ENCODE results near the gene LRRC8B.

Gene LRRC8B

DNA sequence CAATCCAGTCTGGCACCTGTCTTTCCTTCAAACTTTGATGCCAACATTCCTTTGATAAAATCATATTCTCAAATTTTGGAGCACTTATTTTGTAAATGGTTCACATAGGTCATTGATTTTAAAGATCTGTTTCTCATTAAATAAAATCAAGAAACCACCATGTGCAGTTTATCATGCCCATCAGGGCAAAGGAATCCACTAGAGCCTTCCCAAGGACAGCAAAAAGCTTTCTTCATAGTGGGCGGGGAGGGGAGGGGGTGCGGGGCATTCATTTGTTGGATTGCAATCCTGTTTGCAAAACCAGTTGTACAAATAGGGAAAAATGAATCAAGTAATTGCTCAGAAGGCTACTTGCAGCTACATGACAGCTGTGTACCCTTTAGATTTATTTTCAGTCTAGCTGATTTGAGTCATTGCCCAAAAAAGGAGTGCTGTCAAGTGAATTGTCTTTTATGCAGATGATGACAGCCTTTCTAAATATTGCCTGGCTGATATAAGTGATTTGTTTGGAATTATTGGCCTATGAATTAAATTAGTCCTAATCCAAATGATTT lies 23.0 kb downstream of the LRRC8B start:
- H3K36me3 ChIP-seq (ENCODE audit: control insufficient read depth, insufficient read depth, low read length): no peaks in the 10 kb centered on the region
- no peaks in the 10 kb centered on the region for H3K9me3 ChIP-seq (ENCODE audit: control insufficient read depth, insufficient read depth, low read length)
- no peaks in the 10 kb centered on the region for H3K4me1 ChIP-seq (ENCODE audit: control insufficient read depth, insufficient read depth, low read length)
- no CpG with 5 or more reads among the region's 2 CpGs for WGBS (ENCODE audit: insufficient coverage, insufficient read length)
- no peak for DNase-seq (ENCODE audit: low read depth, low spot score)
- H3K4me3 ChIP-seq (ENCODE audit: low read length): no peak overlapping the region
- H3K27ac ChIP-seq (ENCODE audit: low read length): no peak overlapping the region
- H3K27me3 ChIP-seq (ENCODE audit: control insufficient read depth, insufficient read depth, low read length): no peaks in the 10 kb centered on the region

DNA sequence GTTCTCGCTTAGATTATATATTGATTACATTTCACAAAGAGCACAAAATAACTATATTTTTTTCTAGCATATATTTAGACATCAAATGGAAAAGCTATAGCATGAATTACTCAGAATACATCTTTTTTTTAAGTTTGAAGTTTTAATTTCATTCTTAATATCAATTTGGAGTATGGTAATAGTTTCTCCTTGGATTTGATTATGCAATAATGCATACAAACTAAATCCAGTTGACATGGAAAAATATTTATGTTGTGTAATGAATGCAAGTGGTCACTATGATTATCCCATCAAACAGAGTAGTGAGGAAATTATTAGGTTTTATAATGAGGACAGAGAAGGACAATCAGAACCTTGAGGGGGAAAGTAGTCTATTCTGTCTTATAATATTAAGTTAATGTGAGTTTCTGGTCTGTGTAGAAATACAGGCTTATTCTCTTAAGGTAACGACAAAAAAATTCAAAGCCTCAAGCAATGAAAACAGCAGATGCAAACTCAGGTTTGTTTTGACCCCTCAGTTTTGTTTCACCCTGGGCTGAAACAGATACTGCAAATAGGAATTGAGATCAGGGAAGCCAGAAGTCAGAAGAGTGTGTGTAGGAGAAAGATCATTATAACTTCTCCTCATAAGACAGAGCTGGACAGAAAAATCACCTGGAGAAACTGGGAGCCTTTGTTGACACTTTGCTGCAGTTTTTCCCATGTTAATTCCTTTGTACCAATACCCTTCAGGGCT lies 23.7 kb downstream of the LRRC8B start:
- Histone ChIP-seq H3K4me1 (ENCODE audit: control insufficient read depth, insufficient read depth, low read length) (no peaks in the 10 kb centered on the region), H3K4me3 (ENCODE audit: low read length) (no peak overlapping the region), H3K27me3 (ENCODE audit: control insufficient read depth, insufficient read depth, low read length) (no peaks in the 10 kb centered on the region), H3K27ac (ENCODE audit: low read length) (no peak overlapping the region), H3K9me3 (ENCODE audit: control insufficient read depth, insufficient read depth, low read length) (no peaks in the 10 kb centered on the region), H3K36me3 (ENCODE audit: control insufficient read depth, insufficient read depth, low read length) (no peaks in the 10 kb centered on the region)
- no peak for DNase-seq (ENCODE audit: low read depth, low spot score)
- WGBS (ENCODE audit: insufficient coverage, insufficient read length): no CpG with 5 or more reads among the region's 2 CpGs

DNA sequence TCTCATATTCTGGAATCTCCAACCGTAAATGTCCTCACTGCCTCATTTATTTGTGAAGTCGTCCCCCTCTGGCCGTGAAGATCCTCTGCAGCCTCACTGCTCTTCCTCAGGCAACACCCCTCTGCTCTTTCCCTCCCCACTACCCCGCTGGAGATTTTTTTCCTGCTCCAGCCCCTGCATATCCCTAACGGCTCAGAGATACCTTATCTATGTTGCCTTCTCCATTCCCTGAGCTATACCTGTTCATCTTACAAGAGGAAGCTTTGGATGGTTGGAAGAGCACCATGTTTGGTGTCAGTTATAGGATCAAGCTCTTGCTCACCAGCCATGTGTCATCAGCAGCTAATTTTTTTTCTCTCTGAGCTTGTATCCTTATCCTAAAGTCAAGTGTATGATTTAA lies 26.4 kb downstream of the LRRC8B start:
- Histone ChIP-seq H3K36me3 (ENCODE audit: control insufficient read depth, insufficient read depth, low read length) (no peaks in the 10 kb centered on the region), H3K4me3 (ENCODE audit: low read length) (no peak overlapping the region), H3K4me1 (ENCODE audit: control insufficient read depth, insufficient read depth, low read length) (peaks cover 3% of the 10 kb centered on the region; the same call in 1 of the 2 replicates), H3K9me3 (ENCODE audit: control insufficient read depth, insufficient read depth, low read length) (no peaks in the 10 kb centered on the region), H3K27ac (ENCODE audit: low read length) (no peak overlapping the region), H3K27me3 (ENCODE audit: control insufficient read depth, insufficient read depth, low read length) (no peaks in the 10 kb centered on the region)
- DNase-seq (ENCODE audit: low read depth, low spot score): no peak
- no CpG with 5 or more reads among the region's 5 CpGs for WGBS (ENCODE audit: insufficient coverage, insufficient read length)

- no peaks in the 10 kb centered on the region for H3K9me3 ChIP-seq (ENCODE audit: control insufficient read depth, insufficient read depth, low read length)
- H3K4me1 ChIP-seq (ENCODE audit: control insufficient read depth, insufficient read depth, low read length): peaks cover 3% of the 10 kb centered on the region; the same call in 1 of the 2 replicates
- no peak overlapping the region for H3K27ac ChIP-seq (ENCODE audit: low read length)
- H3K4me3 ChIP-seq (ENCODE audit: low read length): no peak overlapping the region
- no peaks in the 10 kb centered on the region for H3K27me3 ChIP-seq (ENCODE audit: control insufficient read depth, insufficient read depth, low read length)
- WGBS (ENCODE audit: insufficient coverage, insufficient read length): no CpG with 5 or more reads among the region's 2 CpGs
- H3K36me3 ChIP-seq (ENCODE audit: control insufficient read depth, insufficient read depth, low read length): no peaks in the 10 kb centered on the region
- no peak for DNase-seq (ENCODE audit: low read depth, low spot score)
Measured at GRCh38 chr1:89552471-89553081, 27.9 kb downstream of the LRRC8B start.

GRCh38 chr1:89553157-89553556 lies 28.5 kb downstream of the LRRC8B start:
- no peak for DNase-seq (ENCODE audit: low read depth, low spot score)
- H3K27ac ChIP-seq (ENCODE audit: low read length): no peak overlapping the region

DNA sequence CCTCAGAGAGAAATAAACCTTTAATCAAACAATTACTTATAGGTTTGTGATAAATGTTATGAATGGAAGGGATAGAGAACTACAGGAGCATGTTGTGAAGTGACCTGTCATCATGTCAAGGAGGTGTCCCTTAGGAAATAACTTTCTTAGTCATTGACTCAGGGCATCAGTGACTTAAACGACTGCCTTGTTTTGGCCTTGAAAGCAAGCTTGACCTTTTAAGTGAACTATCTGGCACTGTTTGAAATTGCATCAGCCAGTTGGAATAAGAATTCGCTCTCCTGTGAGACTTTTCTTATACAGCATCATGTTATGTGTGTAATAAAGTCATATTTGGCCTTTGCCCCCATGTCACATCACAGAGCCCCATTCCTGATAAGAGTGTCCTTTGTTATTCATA lies 30.9 kb downstream of the LRRC8B start:
- H3K4me1 ChIP-seq (ENCODE audit: control insufficient read depth, insufficient read depth, low read length): peaks cover 3% of the 10 kb centered on the region; the same call in 1 of the 2 replicates
- no peak overlapping the region for H3K27ac ChIP-seq (ENCODE audit: low read length)
- H3K4me3 ChIP-seq (ENCODE audit: low read length): no peak overlapping the region
- H3K9me3 ChIP-seq (ENCODE audit: control insufficient read depth, insufficient read depth, low read length): no peaks in the 10 kb centered on the region
- WGBS (ENCODE audit: insufficient coverage, insufficient read length): no CpG with 5 or more reads among the region's 2 CpGs
- no peak for DNase-seq (ENCODE audit: low read depth, low spot score)
- no peaks in the 10 kb centered on the region for H3K36me3 ChIP-seq (ENCODE audit: control insufficient read depth, insufficient read depth, low read length)
- H3K27me3 ChIP-seq (ENCODE audit: control insufficient read depth, insufficient read depth, low read length): no peaks in the 10 kb centered on the region

More at GRCh38 chr1:89553157-89553556, 28.5 kb downstream of the LRRC8B start:
- H3K36me3 ChIP-seq (ENCODE audit: control insufficient read depth, insufficient read depth, low read length): no peaks in the 10 kb centered on the region
- H3K9me3 ChIP-seq (ENCODE audit: control insufficient read depth, insufficient read depth, low read length): no peaks in the 10 kb centered on the region
- peaks cover 3% of the 10 kb centered on the region; the same call in 1 of the 2 replicates for H3K4me1 ChIP-seq (ENCODE audit: control insufficient read depth, insufficient read depth, low read length)
- no peaks in the 10 kb centered on the region for H3K27me3 ChIP-seq (ENCODE audit: control insufficient read depth, insufficient read depth, low read length)
- no peak overlapping the region for H3K4me3 ChIP-seq (ENCODE audit: low read length)
- no CpG with 5 or more reads among the region's 1 CpG for WGBS (ENCODE audit: insufficient coverage, insufficient read length)

DNA sequence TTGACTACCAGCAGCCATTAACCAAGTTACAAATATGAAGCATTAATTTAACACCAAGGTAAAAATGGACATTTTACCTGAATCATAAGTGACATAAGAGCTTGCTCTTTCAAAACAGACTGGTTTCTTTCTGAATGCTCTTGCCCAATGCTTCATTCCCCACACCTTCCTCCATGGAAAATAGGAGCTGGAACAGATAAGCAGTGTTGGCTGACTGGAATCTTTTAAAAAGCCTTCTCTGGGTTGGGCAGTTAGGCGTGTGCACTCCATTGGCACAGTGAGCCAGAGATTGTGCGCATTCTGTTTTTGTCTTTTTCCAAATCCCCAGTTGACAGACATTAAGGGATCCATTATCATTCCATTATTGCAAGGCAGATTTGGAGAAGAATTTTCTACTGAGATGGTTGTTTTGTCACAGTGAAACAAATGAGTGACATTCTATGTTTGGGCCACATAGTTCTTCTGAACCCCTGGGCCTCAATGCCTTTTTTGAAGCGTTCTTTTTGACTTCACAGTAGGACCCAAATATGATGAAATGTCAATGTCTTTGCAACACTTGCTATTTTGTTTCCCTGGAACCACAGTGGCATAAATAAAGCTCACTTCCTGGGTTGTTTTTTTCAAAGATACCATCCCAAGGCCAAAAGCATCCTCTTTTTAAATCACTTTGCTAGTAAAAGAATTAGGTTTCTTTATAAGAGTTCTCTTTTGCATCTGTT lies 32.3 kb downstream of the LRRC8B start:
- H3K36me3 ChIP-seq (ENCODE audit: control insufficient read depth, insufficient read depth, low read length): no peaks in the 10 kb centered on the region
- H3K4me3 ChIP-seq (ENCODE audit: low read length): no peak overlapping the region
- no peaks in the 10 kb centered on the region for H3K9me3 ChIP-seq (ENCODE audit: control insufficient read depth, insufficient read depth, low read length)
- DNase-seq (ENCODE audit: low read depth, low spot score): no peak
- H3K4me1 ChIP-seq (ENCODE audit: control insufficient read depth, insufficient read depth, low read length): peaks cover 3% of the 10 kb centered on the region; the same call in 1 of the 2 replicates
- H3K27ac ChIP-seq (ENCODE audit: low read length): no peak overlapping the region
- no CpG with 5 or more reads among the region's 3 CpGs for WGBS (ENCODE audit: insufficient coverage, insufficient read length)
- H3K27me3 ChIP-seq (ENCODE audit: control insufficient read depth, insufficient read depth, low read length): no peaks in the 10 kb centered on the region

DNA sequence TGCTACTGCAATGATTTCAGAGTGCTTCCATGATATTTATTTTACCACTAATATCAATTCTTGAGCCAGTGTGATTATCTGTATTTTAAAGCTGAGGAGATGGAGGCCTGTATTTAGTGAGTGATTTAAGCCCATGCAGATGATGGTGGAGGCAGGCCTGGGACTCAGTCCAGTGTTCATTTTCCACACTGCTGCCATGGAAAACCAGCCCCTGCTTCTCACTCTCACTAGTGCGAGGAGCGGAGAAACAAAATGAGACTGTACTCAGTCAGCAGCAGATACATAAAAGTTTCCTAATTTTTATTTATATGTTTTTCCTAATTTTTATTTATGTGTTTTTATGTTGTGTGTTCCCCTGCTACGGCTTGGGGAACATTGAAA lies 32.8 kb downstream of the LRRC8B start:
- H3K27ac ChIP-seq (ENCODE audit: low read length): no peak overlapping the region

DNA sequence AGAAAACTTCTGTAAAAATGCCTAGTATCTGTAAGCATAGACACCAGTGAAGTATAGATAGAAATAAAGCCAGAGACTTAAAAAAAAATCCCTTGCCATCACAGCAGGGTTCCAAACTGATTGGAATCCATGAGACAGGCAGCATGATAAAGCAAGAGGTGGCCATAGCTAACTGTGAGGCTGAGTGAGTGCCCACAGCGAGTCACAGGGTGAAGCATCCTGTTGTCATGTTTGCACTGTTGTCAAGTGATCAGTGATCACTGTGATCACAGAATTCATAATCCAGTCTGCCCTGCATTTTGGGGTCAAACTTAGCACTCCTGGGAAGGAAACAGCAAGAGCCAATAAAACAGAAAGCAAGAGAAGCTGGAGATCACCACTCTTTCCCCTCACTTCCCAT lies 33.3 kb downstream of the LRRC8B start:
- no peaks in the 10 kb centered on the region for H3K36me3 ChIP-seq (ENCODE audit: control insufficient read depth, insufficient read depth, low read length)
- DNase-seq (ENCODE audit: low read depth, low spot score): no peak
- no CpG with 5 or more reads among the region's 1 CpG for WGBS (ENCODE audit: insufficient coverage, insufficient read length)

More for the DNA sequence above, 32.8 kb downstream of the LRRC8B start:
- Histone ChIP-seq H3K4me3 (ENCODE audit: low read length) (no peak overlapping the region), H3K4me1 (ENCODE audit: control insufficient read depth, insufficient read depth, low read length) (peaks cover 3% of the 10 kb centered on the region; the same call in 1 of the 2 replicates), H3K36me3 (ENCODE audit: control insufficient read depth, insufficient read depth, low read length) (no peaks in the 10 kb centered on the region), H3K9me3 (ENCODE audit: control insufficient read depth, insufficient read depth, low read length) (no peaks in the 10 kb centered on the region), H3K27me3 (ENCODE audit: control insufficient read depth, insufficient read depth, low read length) (no peaks in the 10 kb centered on the region)
- DNase-seq (ENCODE audit: low read depth, low spot score): no peak
- no CpG with 5 or more reads among the region's 3 CpGs for WGBS (ENCODE audit: insufficient coverage, insufficient read length)

DNA sequence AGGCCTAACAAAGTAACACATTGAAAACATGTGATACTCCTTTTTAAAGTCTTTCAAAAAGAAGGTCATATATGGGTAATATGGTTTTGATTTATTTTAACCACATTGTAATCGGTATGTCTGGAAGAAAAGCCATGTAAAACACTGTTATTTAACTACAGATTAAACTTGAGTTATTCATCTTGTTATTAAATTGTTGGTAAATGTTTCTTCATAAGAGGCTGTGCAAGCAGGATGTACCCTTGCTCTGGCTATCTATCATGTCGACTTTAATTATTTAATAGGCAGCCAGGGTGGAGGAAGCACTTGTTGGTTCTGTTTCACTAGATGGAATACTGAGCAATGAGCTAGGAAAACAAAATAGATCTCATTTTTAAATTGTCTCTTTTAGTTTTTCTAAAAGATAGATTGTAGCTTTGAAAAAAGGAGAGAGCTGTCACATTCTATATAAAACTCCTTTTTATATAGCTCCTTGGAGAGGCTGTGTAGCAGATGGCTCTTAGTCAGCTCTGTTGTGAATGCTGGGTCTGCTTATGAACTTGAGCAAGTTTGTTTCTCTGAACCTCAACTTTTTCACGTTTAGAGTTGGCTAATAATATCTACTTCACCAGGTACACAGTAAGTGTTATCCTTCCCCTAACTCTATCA lies 39.5 kb downstream of the LRRC8B start:
- no peak for DNase-seq (ENCODE audit: low read depth, low spot score)
- no CpG with 5 or more reads among the region's 3 CpGs for WGBS (ENCODE audit: insufficient coverage, insufficient read length)

More for the DNA sequence above, 33.3 kb downstream of the LRRC8B start:
- Histone ChIP-seq H3K9me3 (ENCODE audit: control insufficient read depth, insufficient read depth, low read length) (no peaks in the 10 kb centered on the region), H3K27ac (ENCODE audit: low read length) (no peak overlapping the region), H3K4me3 (ENCODE audit: low read length) (no peak overlapping the region), H3K4me1 (ENCODE audit: control insufficient read depth, insufficient read depth, low read length) (peaks cover 3% of the 10 kb centered on the region; the same call in 1 of the 2 replicates), H3K27me3 (ENCODE audit: control insufficient read depth, insufficient read depth, low read length) (no peaks in the 10 kb centered on the region)

More for the DNA sequence above, 39.5 kb downstream of the LRRC8B start:
- Histone ChIP-seq H3K27ac (ENCODE audit: low read length) (no peak overlapping the region), H3K36me3 (ENCODE audit: control insufficient read depth, insufficient read depth, low read length) (no peaks in the 10 kb centered on the region), H3K4me3 (ENCODE audit: low read length) (no peak overlapping the region), H3K27me3 (ENCODE audit: control insufficient read depth, insufficient read depth, low read length) (no peaks in the 10 kb centered on the region; the same call in 1 of the 2 replicates), H3K9me3 (ENCODE audit: control insufficient read depth, insufficient read depth, low read length) (no peaks in the 10 kb centered on the region), H3K4me1 (ENCODE audit: control insufficient read depth, insufficient read depth, low read length) (0 out of 2 replicates have a peak, but pooled peaks cover 3% of the 10 kb centered on the region)
